Endodermal cell (in vitro differentiated cells): ENCODE results near the gene OR6S1. TPM values are rescaled to one million over a fixed set of nuclear protein-coding genes. Genes with fewer than 3 reads are reported as not detected.
A peak's percentile ranks its signal among the peaks of the same experiment; 100 is the strongest.

Experiments
- DNase-seq: peaks from one replicate; pipeline ENCODE4 v3.0.0-alpha.2; 2017
- H3K27ac ChIP-seq: 2 replicates; pipeline ENCODE4 v1.5.1; 2013; ENCODE audit warnings: mild to moderate bottlenecking, low read depth, low read length, moderate library complexity
- H3K27me3 ChIP-seq: 2 replicates; pipeline ENCODE4 v1.6.1; 2013; ENCODE audit warnings: mild to moderate bottlenecking, low read length, moderate library complexity; ENCODE audit not compliant: insufficient read depth, control insufficient read depth, poor library complexity, severe bottlenecking
- H3K36me3 ChIP-seq: 2 replicates; pipeline ENCODE4 v1.7.0; 2013; ENCODE audit warnings: mild to moderate bottlenecking, low read length, moderate library complexity; ENCODE audit not compliant: control insufficient read depth, insufficient read depth
- H3K4me1 ChIP-seq: one replicate; pipeline ENCODE4 v1.7.0; 2013; ENCODE audit warnings: low read length; ENCODE audit not compliant: control insufficient read depth, insufficient read depth
- H3K4me3 ChIP-seq: 2 replicates; pipeline ENCODE4 v1.5.1; 2013; ENCODE audit warnings: mild to moderate bottlenecking, low read length, moderate library complexity
- H3K9ac ChIP-seq: 2 replicates; pipeline ENCODE4 v1.6.1; 2013; ENCODE audit warnings: mild to moderate bottlenecking, low read length, moderate library complexity; ENCODE audit not compliant: poor library complexity, severe bottlenecking; ENCODE audit errors: extremely low read depth
- H3K9me3 ChIP-seq: 2 replicates; pipeline ENCODE4 v1.6.1; 2013; ENCODE audit warnings: mild to moderate bottlenecking, low read length, moderate library complexity; ENCODE audit not compliant: control insufficient read depth
- H3K27ac Mint-ChIP-seq: 2 replicates; pipeline ENCODE4 v1.8.0; 2020; ENCODE audit warnings: mixed read lengths
- H3K27me3 Mint-ChIP-seq: 2 replicates; pipeline ENCODE4 v1.8.0; 2021; ENCODE audit warnings: mild to moderate bottlenecking, mixed read lengths; ENCODE audit not compliant: insufficient read depth
- H3K36me3 Mint-ChIP-seq: 2 replicates; pipeline ENCODE4 v1.8.0; 2020; ENCODE audit warnings: low read depth, mixed read lengths
- H3K4me1 Mint-ChIP-seq: 2 replicates; pipeline ENCODE4 v1.8.0; 2020; ENCODE audit warnings: mixed read lengths
- H3K4me3 Mint-ChIP-seq: 2 replicates; pipeline ENCODE4 v1.8.0; 2020; ENCODE audit warnings: mild to moderate bottlenecking, moderate library complexity, mixed read lengths
- H3K9me3 Mint-ChIP-seq: 2 replicates; pipeline ENCODE4 v1.8.0; 2020; ENCODE audit warnings: mild to moderate bottlenecking, mixed read lengths
- CTCF ChIP-seq: fragments of 200-600 bp; sonication (generic); conservative IDR thresholded peaks from 2 replicates; pipeline ENCODE4 v1.5.0; 2021; ENCODE audit warnings: antibody characterized with exemption, mild to moderate bottlenecking
- WGBS, 2 experiments: methylation state at CpG; one replicate each; pipeline versions ENCODE4 v1.1.5 to v1.1.7; 2013; ENCODE audit warnings: missing lambda C conversion rate in 2 of 2, mixed read lengths in 1 of 2; ENCODE audit not compliant: insufficient coverage in 1 of 2, insufficient read length in 1 of 2; 5-methylcytosine and 5-hydroxymethylcytosine counted together
- total RNA-seq, 2 donors: library from RNA; stranded (reverse); fragmentation: NEBNext Ultra II Directional in 1 of 2; extraction: Animal tissue kit (Norgen Biotek cat#: 25700) in 1 of 2; gene quantifications; 2 replicates in 1 of 2; 3 replicates in 1 of 2; pipeline ENCODE4 v1.2.1, GENCODE V29; 2021

OR6S1 gene
- total RNA-seq, 2 donors from 2014 or later: not detected

DNA sequence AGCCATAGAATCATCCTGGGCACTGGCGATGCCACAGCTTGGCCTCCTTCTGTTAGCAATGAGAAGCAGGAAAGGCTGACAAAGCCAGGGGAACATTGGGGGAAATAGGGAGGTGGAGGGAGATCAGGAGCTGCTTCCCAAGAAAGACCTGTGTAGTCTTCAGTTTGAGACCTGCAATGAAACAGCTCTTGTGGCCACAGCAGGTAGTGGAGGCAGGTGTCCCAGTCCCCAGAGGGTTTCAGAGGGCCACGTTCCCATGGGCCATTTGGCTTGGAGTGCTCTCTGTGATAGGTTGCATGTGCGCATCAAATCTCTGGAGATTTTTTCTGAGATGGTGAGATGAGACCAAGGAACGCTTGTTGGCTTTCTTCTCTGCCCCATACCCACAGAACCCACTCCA is 14.4 kb upstream of the OR6S1 start:
- Histone ChIP-seq H3K9me3 (no peaks in the 10 kb centered on the region), H3K4me1 (peaks cover 4% of the 10 kb centered on the region), H3K27ac (no peak overlapping the region), H3K4me3 (no peak overlapping the region), H3K36me3 (no peaks in the 10 kb centered on the region), H3K9ac (no peak overlapping the region), H3K27me3 (peaks cover 7% of the 10 kb centered on the region)
- H3K4me3 Mint-ChIP-seq: no peak overlapping the region
- H3K27ac Mint-ChIP-seq: no peak overlapping the region
- peak; percentile 58 for DNase-seq
- peaks cover 15% of the 10 kb centered on the region for H3K4me1 Mint-ChIP-seq
- peaks cover 54% of the 10 kb centered on the region for H3K27me3 Mint-ChIP-seq
- 91 to 100% methylated on average over 2 to 4 of the region's 4 CpGs for WGBS, 2 experiments
- no peaks in the 10 kb centered on the region for H3K9me3 Mint-ChIP-seq
- peak; percentile 55 for TF ChIP-seq CTCF
- no peaks in the 10 kb centered on the region for H3K36me3 Mint-ChIP-seq

DNA sequence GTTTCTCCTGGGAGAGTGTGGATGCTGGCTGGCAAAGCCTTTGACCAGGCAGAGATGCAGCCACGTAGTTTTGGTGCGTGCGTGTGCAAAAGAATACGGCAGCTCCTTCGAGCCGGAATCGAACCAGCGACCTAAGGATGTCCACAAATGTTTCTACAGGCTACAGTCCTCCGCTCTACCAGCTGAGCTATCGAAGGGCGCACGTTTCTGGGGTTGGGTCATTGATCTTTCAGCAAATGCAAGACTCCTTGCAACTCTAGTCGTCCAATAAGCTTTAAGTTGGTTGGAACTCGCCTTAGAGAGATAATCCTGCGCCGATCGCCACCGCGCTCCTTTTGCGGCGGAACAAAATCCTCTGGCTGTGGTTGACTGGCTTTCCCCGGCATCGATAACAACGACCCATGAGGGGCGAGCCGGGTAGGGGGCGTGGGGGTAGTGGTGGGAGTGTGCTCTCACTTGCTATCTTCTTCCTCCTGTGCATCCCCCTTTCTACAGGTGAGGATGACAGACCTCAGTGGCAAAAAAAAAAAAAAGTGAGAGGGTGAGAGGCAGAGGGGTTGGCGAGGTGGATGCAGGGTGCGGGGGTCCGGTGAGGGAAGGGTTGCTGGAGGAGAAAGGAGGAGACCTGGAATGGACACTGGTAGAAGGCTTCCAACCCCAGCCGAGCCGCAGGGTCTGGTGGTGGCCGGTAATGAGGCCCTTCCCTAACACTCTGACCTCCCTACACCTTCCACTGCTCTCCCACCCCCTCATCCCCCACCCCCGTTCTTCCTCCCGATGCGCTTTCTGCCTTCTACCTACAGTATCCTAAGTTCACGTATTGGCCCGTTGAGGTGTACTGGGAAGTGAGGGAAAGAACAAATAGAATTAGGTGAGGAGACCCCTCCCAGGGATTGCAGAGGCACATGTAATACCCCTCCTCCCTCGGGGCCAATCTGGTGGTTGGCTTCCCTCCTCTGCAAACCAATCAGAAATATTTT is 11.8 kb upstream of the OR6S1 start:
- Histone ChIP-seq H3K27ac (no peak overlapping the region), H3K9ac (peak overlapping the region; percentile 35), H3K27me3 (peaks cover 7% of the 10 kb centered on the region), H3K4me1 (peaks cover 4% of the 10 kb centered on the region), H3K4me3 (peak overlapping the region; percentile 81), H3K36me3 (no peaks in the 10 kb centered on the region), H3K9me3 (no peaks in the 10 kb centered on the region)
- Mint-ChIP-seq H3K36me3 (no peaks in the 10 kb centered on the region), H3K27me3 (peaks cover 31% of the 10 kb centered on the region), H3K4me3 (peak overlapping the region; percentile 84), H3K4me1 (peaks cover 13% of the 10 kb centered on the region), H3K9me3 (no peaks in the 10 kb centered on the region), H3K27ac (peak overlapping the region; percentile 72)
- DNase-seq: peak; percentile 96
- no peak for TF ChIP-seq CTCF
- 1 to 7% methylated on average over 7 to 30 of the region's 39 CpGs for WGBS, 2 experiments

GRCh38 chr14:20645481-20645880 is 4.0 kb upstream of the OR6S1 start:
- H3K4me1 ChIP-seq: peaks cover 18% of the 10 kb centered on the region
- no peak for DNase-seq
- no peak overlapping the region for H3K4me3 ChIP-seq
- H3K27me3 ChIP-seq: no peaks in the 10 kb centered on the region
- H3K36me3 ChIP-seq: no peaks in the 10 kb centered on the region
- WGBS, 2 experiments: 80 to 82% methylated on average over 1 of the region's 1 CpG
- H3K9me3 ChIP-seq: no peaks in the 10 kb centered on the region
- H3K36me3 Mint-ChIP-seq: no peaks in the 10 kb centered on the region
- no peak overlapping the region for H3K27ac ChIP-seq
- no peaks in the 10 kb centered on the region for H3K9me3 Mint-ChIP-seq
- no peak for TF ChIP-seq CTCF
- peak overlapping the region; percentile 44 for H3K27ac Mint-ChIP-seq
- H3K4me1 Mint-ChIP-seq: peaks cover 43% of the 10 kb centered on the region
- no peak overlapping the region for H3K9ac ChIP-seq
- H3K27me3 Mint-ChIP-seq: no peaks in the 10 kb centered on the region
- H3K4me3 Mint-ChIP-seq: no peak overlapping the region
